Measurements from ENCODE around the gene MORN1.

- TF ChIP-seq CTCF (IDR thresholded peaks at IDR 0.05; ENCODE audit: poor library complexity) (no peak), EZH2 (IDR thresholded peaks at IDR 0.05; ENCODE audit: borderline replicate concordance) (no peak)
These were observed 49.5 kb downstream of the MORN1 start for GRCh38 chr1:2341706-2342383.

All from hepatocyte (in vitro differentiated cells).